Right atrium auricular region (tissue), 2 donors: Measurements from ENCODE around the gene COPB1. TPM values are rescaled to one million over a fixed set of nuclear protein-coding genes. Genes with fewer than 3 reads are reported as not detected.

Experiments
- DNase-seq: peaks from one replicate; pipeline ENCODE4 v3.0.0-alpha.2; 2019; ENCODE audit warnings: low spot score
- H3K27ac ChIP-seq, 2 donors: fragments of 200-600 bp; sonication (generic); 1 replicate in 1 of 2; 2 replicates in 1 of 2; pipeline ENCODE4 v1.5.1; 2016 to 2019
- H3K27me3 ChIP-seq, 2 donors: fragments of 200-600 bp; sonication (generic); one replicate each; pipeline versions ENCODE4 v1.5.1 to v1.6.0; 2017 to 2019
- H3K36me3 ChIP-seq: fragments of 200-600 bp; sonication (generic); one replicate; pipeline ENCODE4 v1.5.1; 2016
- H3K4me1 ChIP-seq, 2 donors: fragments of 200-600 bp; sonication (generic); one replicate each; pipeline versions ENCODE4 v1.5.1 to v1.6.0; 2017 to 2019
- H3K4me3 ChIP-seq, 2 donors: fragments of 200-600 bp; sonication (generic); 1 replicate in 1 of 2; 2 replicates in 1 of 2; pipeline ENCODE4 v1.5.1; 2017 to 2019; ENCODE audit warnings: mild to moderate bottlenecking in 1 of 2, moderate library complexity in 1 of 2
- H3K9me3 ChIP-seq, 2 donors: fragments of 200-600 bp; sonication (generic); one replicate each; pipeline ENCODE4 v1.5.1; 2019
- total RNA-seq, 2 donors: library from RNA; depleted of rRNA; stranded (reverse); fragments of >200 nt; gene quantifications; one replicate each; pipeline ENCODE4 v1.1.0, GENCODE V29; 2016
- TF ChIP-seq, protein P1 (sequence below), 2 donors: fragments of 200-600 bp; sonication (generic); IDR thresholded peaks; one replicate each; pipeline ENCODE4 v1.5.1; 2019; ENCODE audit warnings: antibody characterized with exemption in 2 of 2

COPB1 gene
- total RNA-seq, 2 donors from 2014 or later: 61.0 to 61.3 TPM

DNA sequence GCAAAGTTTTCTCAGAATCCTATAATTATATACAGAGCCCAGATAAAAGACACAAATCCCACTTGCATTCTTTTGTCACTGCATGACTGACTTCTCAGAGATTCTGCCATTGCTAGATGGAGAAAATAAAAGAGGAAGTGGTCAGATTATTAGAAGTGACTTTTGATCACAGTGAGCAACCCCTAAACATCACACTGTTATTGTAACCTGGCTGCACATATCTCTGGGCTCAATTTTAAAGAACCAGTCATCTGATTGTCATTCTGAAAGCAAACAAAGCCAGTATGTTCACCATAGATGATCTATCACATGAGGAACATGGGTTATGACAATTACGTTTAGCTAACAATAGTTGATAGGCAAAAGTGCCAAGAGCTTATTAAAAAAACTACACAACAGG is 47.8 kb downstream of the COPB1 start:
- TF ChIP-seq, protein P1, sequence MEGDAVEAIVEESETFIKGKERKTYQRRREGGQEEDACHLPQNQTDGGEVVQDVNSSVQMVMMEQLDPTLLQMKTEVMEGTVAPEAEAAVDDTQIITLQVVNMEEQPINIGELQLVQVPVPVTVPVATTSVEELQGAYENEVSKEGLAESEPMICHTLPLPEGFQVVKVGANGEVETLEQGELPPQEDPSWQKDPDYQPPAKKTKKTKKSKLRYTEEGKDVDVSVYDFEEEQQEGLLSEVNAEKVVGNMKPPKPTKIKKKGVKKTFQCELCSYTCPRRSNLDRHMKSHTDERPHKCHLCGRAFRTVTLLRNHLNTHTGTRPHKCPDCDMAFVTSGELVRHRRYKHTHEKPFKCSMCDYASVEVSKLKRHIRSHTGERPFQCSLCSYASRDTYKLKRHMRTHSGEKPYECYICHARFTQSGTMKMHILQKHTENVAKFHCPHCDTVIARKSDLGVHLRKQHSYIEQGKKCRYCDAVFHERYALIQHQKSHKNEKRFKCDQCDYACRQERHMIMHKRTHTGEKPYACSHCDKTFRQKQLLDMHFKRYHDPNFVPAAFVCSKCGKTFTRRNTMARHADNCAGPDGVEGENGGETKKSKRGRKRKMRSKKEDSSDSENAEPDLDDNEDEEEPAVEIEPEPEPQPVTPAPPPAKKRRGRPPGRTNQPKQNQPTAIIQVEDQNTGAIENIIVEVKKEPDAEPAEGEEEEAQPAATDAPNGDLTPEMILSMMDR (IDR thresholded peaks at IDR 0.05): no peak
- no peaks in the 10 kb centered on the region for H3K27me3 ChIP-seq
- no peak for DNase-seq
- no peak overlapping the region for H3K27ac ChIP-seq
- H3K9me3 ChIP-seq: no peaks in the 10 kb centered on the region
- H3K4me1 ChIP-seq: peaks cover 0 to 9% of the 10 kb centered on the region in 2 donors
- H3K36me3 ChIP-seq: peaks cover 3% of the 10 kb centered on the region
- H3K4me3 ChIP-seq: no peak overlapping the region

DNA sequence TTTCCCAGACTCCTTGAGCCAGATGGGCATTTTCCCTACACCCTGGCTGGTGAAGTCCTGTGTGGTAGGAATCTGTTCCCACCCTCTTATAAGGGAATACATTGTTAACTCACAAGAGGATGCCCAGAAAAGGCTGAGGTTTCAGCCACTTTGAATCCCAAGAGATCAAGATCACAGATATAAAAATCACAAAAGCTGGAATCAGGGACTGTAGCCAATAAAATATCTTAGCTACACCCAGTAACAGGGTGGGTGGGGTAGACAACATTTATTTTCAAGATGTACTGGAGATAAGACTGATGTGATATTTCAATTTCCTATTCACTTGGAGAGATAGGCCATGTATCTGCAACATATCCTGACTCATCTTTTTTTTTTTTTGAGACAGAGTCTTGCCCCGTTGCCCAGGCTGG is 50.3 kb downstream of the COPB1 start:
- no peaks in the 10 kb centered on the region for H3K9me3 ChIP-seq
- H3K36me3 ChIP-seq: no peaks in the 10 kb centered on the region
- peak overlapping the region in 1 of 2 donors; percentile 45 for H3K27ac ChIP-seq
- peaks cover 0 to 9% of the 10 kb centered on the region in 2 donors for H3K4me1 ChIP-seq
- TF ChIP-seq, protein P1 (IDR thresholded peaks at IDR 0.05): no peak
- no peak overlapping the region for H3K4me3 ChIP-seq
- no peak for DNase-seq
- H3K27me3 ChIP-seq: no peaks in the 10 kb centered on the region

DNA sequence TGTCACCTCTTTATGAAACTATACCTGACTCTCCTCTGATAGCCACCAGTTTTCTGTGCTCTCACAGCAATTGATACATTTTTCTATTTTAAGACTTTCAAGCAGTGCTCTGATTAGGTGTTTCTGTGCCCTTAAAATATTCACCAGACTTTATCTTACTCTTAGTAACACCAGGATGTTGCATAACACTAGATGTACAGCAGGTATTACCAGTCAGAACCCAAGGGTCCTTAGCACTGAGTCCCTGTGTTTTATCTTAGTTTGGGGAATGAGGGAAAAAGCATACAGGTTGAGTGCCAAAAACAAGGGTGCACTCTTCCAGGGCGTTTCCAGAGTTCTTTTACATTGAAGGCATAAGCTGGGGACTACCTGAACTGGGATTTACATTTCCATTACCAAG is 51.4 kb downstream of the COPB1 start:
- H3K27me3 ChIP-seq: no peaks in the 10 kb centered on the region
- no peaks in the 10 kb centered on the region for H3K9me3 ChIP-seq
- no peak overlapping the region for H3K4me3 ChIP-seq
- H3K27ac ChIP-seq: no peak overlapping the region
- TF ChIP-seq, protein P1 (IDR thresholded peaks at IDR 0.05): no peak
- DNase-seq: no peak
- no peaks in the 10 kb centered on the region for H3K36me3 ChIP-seq
- peaks cover 0 to 11% of the 10 kb centered on the region in 2 donors for H3K4me1 ChIP-seq

DNA sequence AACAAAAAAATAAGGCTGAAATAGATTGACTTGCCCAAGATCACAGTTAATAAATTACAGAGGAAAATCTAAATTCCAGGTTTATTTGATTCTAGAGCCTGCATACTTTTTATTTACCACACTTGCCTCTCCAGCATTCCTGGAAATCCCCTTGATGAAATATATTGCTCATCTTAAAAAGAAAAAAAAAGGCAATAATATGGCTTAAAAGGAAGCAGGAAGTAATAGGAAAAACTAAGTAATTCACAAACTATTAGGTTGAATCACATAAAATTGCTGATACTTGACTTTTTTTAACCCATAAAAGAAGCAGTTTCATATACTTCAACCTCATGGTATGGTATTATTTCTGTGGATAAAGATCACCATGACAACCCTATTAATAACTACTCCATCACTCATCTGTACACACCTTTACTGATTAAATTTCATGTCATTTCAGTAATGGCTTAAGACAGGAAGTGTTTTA is 52.9 kb downstream of the COPB1 start:
- Histone ChIP-seq H3K4me3 (no peak overlapping the region), H3K27ac (no peak overlapping the region), H3K4me1 (peaks cover 0 to 11% of the 10 kb centered on the region in 2 donors), H3K36me3 (no peaks in the 10 kb centered on the region), H3K27me3 (no peaks in the 10 kb centered on the region), H3K9me3 (no peaks in the 10 kb centered on the region)
- TF ChIP-seq, protein P1 (IDR thresholded peaks at IDR 0.05): no peak
- no peak for DNase-seq

DNA sequence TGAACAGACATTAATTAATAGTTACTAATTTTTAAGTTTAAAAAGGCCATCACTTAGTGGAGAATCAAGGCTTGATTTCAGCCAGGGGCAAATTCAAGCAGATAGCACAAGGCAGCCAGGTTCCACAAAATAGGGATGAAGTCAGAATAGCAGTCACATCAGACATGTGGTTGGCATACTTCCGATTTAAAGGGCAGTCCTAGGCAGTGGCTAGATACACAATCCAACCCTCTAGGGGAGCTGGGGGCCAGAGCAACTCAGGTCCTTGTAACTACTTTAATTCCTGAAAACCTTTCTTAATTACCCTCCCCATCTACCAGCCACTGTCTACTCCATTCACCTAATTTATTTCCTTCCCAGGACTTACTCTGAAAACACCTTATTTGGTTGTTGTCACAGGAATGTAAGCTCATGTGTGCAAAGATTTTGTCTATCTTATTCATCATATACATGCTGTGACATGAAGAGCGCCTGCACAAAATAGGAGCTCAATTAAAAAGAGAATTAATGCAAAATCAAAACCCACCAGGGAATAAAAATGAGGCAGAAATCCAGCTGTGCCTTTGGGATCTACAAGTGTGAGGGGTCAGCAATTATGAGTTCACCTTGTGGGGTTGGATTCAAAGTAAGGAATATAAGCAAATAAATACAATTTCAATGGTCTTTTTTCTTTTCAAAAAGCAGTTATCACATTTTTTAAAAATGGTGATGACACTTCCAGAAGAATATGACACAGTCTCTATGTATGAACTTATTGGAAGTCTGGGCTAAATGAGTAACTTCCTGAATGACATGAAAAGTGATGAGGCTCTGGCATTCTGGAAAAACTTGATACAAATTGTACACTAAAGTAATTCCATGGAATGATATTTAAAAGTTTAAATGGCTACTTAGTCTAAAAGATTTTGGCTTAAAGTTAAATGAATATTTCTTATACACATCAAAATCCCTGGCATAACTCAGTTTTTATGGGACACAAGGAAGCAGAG is 53.8 kb downstream of the COPB1 start:
- TF ChIP-seq, protein P1 (IDR thresholded peaks at IDR 0.05): no peak
- Histone ChIP-seq H3K27me3 (no peaks in the 10 kb centered on the region), H3K36me3 (peaks cover under 1% of the 10 kb centered on the region), H3K4me1 (peaks cover 0 to 11% of the 10 kb centered on the region in 2 donors), H3K4me3 (no peak overlapping the region), H3K9me3 (no peaks in the 10 kb centered on the region), H3K27ac (no peak overlapping the region)
- no peak for DNase-seq
